SKM-1 (cell line): ENCODE data around the gene WASHC2A.
"Not testable (repeated sequence)": the region's sequence is repeated elsewhere in the genome, so short reads cannot be mapped to it uniquely, and the experiment has no call there.

Experiments
- DNase-seq: peaks from one replicate; lab custom pipeline; 2025; ENCODE audit not compliant: unreplicated experiment; lab: John Stamatoyannopoulos, UW

The WASHC2A gene

DNA sequence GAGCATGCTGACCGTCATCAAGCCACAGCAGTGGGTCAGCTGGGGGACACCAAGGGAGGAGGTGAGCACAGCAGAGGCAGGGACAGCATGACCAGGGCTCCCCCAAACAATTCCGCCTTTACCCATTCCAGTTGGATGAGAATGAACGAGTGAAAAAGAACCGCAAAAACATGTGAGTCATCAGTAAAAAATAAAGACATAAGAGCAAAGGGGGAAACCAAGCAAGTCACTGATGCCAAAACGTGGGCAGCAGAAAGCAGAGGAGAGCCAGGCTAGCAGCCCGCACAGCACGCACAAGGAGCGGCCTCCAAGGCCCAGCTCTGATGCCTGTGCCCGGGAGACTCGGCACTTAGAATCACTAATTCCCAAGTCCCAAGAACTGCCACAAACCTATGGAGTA is 7.8 kb upstream of the WASHC2A start:
- not testable (repeated sequence) for DNase-seq

DNA sequence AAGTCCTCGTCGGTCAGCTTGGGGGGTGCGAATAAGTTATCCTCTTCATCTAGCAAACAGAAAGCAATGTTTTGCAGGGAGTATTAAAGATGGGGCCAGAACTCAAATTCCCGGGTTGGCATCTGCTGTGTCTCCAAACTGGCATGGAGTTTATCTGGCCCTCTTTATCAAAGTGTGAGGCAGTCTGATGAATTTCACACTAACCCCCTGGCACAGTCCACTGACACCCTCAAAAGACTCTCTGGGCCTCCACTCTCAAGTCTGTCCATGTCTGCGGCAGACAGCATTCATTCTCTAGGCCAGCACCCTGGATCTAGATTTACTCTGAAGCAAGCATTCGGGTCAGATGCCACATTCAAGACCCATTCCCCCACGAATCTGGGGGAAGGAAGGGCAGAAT is 6.2 kb upstream of the WASHC2A start:
- DNase-seq = not testable (repeated sequence)

DNA sequence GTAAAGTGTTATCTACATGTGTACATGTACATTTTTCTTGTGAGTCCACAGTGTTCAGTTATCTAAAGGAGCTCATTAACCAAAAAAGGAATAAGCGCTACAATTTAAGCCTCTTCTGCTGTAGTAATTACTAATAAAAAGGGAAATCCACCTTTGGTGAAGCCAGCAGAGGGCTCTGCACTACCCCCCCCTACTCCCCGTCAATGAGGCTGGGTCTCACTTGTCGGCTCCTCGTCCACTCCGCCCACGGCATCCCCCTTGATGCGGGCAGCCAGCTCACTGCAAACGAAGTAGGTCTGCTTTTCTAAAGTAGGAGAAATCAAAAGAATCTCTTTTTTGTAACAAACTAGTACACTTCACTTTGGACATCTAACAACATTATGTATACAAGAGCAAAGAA is 4.7 kb upstream of the WASHC2A start:
- DNase-seq = no peak

DNA sequence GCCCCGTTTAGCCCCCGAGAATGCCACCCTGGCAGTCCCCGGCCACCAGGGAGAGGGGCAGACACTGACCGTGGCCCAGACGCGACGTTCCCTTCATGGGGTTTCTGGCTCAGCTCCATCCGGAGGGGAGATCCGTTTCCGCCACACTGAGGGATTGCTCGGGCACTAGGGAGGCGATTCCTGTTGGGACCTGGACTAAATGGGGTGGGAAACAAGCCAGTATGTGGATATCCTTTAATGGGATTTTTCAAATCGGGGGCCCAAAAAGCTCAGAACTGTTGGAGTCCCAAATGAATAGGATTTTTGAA is 552 bp downstream of the WASHC2A start:
- DNase-seq = not testable (repeated sequence)

DNA sequence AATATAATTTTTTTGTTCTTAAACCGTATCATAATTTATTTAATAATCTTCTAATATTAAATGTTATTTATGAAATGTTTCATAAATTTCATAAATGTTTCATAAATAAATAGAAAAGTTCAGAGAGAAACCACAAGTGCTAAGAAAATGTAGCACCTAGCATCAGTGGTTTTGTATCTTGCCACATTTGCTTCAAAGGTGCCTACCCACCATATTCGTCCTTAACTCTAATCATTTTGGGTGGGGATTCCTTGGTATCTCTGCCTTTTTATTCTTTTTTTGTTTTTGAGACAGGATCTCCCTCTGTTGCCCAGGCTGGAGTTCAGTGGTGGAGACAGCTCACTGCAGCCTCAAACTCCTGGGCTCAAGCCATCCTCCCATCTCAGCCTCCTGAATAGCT is 7.4 kb downstream of the WASHC2A start:
- not testable (repeated sequence) for DNase-seq

DNA sequence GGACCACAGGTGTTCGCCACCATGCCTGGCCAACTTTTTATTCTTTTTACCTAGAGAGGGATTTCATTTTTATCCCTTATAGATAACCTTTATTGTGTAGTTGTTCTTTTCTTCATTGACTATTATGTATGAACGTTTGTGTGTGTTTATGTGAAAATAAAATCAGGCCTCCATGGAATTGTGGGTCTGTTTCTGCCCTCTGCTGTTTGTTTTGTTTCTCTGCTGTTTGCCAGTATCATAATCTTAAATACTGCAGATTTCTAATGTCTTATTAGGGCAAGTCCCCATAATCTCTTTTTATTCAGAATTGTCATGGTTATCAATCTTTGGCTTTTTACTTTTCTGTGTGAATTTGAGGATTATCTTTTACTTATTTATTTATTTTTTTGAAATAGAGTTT is 7.8 kb downstream of the WASHC2A start:
- DNase-seq = not testable (repeated sequence)

DNA sequence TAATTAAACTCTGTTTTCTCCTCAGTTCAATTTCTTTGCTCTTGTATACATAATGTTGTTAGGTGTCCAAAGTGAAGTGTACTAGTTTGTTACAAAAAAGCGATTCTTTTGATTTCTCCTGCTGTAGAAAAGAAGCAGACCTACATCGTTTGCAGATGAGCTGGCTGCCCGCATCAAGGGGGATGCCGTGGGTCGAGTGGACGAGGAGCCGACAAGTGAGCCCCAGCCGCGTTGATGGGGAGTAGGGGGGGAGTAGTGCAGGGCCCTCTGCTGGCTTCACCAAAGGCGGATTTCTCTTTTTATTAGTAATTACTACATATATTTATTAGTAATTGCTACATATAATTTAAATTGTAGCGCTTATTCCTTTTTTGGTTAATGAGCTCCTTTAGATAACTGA is 23.6 kb downstream of the WASHC2A start:
- not testable (repeated sequence) for DNase-seq

DNA sequence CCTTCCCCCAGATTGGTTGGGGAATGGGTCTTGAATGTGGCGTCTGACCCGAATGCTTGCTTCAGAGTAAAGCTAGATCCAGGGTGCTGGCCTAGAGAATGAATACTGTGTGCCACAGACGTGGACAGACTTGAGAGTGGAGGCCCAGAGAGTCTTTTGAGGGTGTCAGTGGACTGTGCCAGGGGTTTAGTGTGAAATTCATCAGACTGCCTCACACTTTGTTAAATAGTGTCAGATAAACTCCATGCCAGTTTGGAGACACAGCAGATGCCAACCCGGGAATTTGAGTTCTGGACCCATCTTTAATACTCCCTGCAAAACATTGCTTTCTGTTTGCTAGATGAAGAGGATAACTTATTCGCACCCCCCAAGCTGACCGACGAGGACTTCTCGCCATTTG is 25.2 kb downstream of the WASHC2A start:
- not testable (repeated sequence) for DNase-seq

DNA sequence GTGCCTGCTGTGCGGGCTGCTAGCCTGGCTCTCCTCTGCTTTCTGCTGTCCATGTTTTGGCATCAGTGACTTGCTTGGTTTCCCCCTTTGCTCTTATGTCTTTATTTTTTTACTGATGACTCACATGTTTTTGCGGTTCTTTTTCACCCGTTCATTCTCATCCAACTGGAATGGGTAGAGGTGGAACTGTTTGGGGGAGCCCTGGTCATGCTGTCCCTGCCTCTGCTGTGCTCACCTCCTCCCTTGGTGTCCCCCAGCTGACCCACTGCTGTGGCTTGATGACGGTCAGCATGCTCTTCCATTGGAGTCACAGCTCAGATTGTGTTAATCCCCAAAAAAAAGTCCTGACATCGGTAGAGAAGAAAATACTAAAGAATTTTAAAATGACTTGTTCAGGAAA is 26.9 kb downstream of the WASHC2A start:
- not testable (repeated sequence) for DNase-seq

DNA sequence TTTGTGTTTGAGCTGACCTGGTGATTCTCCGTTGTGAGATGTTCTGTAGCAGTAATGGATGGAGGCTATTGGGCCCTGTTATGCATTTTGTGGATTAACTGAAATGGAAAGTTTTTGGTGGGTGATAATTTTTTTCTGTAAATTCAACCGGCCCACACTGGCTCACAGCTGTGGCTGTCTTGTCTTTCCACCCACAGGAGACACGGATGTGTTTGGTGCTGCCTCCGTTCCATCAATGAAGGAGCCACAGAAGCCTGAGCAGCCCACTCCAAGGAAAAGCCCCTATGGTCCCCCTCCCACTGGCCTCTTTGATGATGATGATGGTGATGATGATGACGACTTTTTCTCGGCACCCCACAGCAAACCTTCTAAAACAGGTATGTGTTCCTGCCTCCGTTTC is 27.6 kb downstream of the WASHC2A start:
- DNase-seq = not testable (repeated sequence)

DNA sequence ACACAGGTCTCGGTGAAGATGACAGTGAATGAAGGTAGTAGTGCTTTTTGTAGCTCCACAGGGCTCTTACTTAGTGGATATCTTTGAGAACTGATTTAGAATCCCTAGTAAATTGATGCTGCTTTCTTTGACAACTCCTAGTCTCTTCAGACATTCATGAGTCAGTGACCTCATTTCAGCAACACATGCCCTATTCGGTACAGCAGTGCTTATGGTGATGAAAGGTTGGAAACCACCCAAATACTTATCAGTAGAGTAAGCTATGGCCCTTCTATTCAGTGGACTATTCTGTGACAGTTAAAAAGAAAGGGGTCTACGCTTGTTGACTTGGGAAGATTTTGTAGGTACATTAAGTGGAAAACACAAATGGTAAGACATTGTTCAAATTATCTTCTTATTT is 29.0 kb downstream of the WASHC2A start:
- not testable (repeated sequence) for DNase-seq

DNA sequence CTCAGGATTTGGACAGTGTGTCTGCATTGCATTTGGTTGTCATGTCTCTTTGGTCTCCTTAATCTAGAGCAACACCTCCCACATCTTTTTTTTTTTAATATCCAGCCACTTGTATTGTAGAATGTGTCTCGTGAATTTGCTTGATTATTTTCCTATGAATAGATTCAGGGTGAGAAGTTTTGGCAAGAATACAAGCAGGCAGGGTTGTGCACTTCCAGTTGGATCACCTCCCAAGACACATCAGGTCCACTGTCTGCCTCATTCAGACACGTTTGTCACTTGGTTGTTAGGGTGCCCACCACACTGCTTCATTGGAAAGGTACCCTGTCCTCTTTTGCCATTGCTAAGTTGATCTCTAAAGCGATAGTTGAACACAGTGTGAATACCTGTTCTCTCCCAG is 30.9 kb downstream of the WASHC2A start:
- not testable (repeated sequence) for DNase-seq

DNA sequence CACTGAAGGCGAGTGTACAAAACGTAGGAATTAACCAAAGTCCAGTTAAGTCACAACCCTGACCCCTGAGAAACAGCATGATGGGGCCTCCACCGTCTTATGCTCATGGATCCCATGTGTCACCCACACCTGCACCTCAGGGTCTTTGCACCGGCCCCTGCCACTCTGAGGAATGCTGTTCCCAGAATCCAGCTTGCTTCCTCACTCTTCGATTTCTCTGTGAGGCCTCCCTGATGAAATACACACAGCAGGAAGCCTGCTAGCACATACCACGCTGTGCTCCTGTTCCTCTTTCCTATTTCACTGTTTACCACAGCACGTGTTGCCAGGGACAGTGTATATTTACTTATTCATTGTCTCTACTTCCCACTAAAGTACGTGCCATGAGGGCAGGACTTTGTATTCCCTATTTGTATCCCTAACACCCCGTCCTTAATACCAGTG is 33.4 kb downstream of the WASHC2A start:
- not testable (repeated sequence) for DNase-seq

DNA sequence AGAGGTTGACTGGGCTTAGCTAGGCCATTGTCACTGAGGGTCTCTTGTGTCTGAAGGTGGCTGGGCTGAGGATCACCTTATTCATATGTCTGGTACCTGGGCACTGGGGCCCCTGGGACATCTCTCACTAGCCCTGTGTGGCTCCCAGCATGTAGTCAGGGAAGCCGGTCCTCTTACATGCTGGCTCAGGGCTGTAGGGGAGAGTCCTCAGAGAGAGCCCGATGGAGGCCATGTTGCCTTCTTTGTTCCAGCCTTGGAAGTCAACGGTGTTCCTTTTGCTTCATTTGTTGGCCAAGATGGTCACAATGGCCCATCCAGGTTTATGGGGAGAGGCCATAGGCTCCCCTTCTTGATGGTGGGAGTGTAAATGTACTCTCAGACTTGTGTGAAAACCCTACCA is 34.0 kb downstream of the WASHC2A start:
- not testable (repeated sequence) for DNase-seq

DNA sequence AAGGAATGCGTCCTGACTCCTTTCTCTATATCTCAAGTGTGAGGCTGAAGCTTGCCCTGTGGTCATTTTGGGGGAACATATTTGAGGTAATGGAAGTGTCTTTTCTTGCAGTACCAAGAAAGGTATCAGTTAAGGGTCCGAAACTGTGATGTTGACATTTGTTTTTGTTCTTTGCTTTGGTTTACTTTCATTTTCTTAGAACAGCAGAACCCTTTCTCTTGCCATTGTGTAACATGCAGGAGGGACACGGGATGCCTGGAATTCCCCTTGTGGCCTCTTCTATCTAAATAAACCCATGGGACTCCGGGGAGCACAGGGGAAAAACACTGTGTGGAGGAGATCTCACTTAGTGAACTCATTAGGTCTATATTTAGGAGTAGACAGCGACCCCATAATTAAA is 34.5 kb downstream of the WASHC2A start:
- not testable (repeated sequence) for DNase-seq

DNA sequence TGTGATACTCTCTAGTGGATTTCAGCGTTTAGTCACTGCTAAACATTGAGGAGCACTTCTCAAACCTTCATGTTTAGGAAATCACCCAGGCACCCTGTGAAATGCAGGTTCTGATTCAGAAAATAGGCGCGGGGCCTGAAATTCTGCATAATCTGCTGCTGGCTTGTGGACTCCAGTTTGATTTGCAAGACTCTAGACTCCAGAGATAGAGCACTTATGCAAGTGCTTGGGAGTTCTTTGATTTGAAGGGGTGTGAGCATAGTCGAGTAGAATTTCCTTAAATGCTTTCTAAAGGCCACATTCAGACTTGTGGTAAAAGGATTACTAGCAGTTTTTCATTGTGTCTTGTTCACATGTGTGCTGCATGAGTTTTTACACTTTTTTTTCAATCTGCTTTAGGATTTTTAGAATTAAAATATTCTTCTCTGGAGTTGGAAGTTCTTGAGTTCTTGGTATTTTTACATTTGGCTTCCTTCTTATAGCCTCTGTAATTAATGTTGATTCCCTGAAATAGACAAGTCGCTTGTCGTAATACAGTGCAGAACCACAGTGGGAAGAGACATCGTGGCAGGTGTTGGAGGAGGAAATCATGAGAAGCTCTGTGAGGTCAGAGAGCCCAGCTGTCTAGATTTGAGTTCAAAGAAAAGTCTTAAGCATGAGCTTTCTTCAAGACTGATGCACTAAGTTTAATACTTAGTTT is 41.4 kb downstream of the WASHC2A start:
- DNase-seq = not testable (repeated sequence)

DNA sequence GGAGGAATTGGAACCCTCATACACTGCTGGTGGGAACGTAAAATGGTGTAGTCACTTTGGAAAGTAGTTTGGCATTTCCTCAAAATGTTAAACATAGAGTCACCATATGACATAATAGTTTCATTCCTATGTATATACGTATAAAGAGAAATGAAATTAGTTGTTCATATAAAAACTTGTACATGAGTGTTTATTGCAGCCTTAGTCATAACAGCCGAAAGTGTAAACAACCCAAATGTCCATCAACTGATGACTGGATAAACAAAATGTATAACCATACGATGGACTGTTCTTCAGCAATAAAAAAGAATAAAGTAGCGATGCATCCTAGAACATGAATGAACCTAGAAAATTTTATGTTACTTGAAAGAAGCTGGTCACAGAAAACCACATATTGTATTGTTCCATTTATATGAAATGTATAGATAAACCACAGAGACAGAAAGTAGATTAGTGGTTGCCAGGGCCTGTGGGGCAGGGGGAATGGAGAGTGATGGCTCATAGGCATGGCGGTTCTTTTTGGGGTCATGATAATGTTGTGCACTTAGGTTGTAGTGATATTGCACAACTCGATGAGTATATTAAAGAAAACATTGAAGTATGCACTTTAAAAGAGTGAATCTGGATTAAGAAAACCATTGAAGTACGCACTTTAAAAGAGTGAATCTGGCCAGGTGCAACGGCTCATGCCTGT is 44.8 kb downstream of the WASHC2A start:
- not testable (repeated sequence) for DNase-seq

DNA sequence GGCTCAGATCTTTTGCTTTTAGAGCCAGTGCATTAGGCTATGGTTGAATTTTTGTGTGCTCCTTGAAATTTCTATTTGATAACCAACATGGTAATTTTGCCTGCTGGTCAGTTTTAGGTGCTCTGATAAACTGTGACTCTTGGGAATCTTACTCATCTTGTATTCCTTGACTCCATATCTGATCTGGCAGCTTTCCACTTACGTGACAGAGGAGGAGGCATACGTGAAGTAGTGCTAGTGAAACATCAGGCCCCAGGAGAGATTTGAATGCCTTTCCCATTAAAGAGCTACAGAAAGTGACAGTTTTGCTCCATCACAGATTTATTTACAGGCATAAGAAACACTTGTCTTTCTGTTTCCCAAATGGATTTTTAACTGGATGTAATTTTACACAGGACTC is 59.0 kb downstream of the WASHC2A start:
- DNase-seq = not testable (repeated sequence)

DNA sequence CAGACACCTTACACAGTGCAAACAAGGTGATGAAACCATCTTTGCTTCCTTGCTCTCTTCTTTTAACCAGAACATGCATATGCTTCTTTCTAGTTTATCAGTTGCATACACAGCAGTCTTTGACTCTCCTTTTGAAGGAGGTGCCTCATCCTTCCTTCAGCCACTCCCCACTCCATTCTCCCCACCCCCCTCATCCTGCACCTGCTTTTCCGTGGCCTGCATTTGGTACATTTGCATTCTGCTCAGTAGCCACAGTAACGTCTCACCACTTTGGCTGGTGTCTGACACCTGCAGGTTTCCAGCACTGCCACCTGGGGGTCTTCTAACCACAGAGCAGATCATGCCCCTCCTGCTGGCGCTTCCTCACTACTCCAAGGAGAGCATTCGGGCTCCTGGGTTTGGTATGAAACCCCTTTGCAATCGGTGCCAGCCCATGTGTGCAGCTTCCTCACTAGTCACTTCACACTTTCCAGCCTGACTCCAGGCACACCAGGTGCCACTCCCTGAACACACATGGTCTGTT is 60.1 kb downstream of the WASHC2A start:
- DNase-seq = not testable (repeated sequence)

DNA sequence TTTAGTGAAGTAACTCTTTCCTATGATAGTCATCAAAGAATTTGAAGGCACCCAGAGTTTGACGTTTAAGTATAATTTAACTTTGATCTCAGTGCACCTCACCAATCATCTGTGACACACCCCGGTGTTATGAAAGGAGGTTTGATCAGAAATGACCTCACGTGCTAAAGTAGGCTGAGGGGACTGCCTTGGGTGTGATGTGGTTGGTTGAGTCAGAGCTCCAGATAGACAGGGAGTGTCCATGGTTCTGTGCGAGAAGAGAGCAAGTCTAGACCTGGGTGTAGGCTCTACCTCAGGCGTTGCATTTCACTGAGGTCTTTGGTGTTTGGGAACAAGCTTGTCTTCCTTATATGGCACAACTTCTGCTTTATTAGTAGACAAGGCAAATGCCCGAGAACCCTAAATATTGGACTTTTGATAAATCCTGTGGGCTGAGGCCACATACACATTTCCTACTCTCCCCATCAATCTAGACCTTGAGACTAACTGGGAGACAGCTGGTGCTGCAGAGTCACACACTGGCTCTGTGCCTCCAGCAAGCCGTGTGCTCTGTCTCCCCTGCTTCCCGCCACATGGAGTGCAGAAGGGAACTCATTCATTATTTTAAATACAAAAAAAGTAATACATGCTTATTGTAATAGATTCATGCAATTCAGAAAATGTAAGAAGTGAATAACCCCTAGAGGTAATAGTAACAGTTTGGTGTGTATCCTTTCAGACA is 63.7 kb downstream of the WASHC2A start:
- not testable (repeated sequence) for DNase-seq

DNA sequence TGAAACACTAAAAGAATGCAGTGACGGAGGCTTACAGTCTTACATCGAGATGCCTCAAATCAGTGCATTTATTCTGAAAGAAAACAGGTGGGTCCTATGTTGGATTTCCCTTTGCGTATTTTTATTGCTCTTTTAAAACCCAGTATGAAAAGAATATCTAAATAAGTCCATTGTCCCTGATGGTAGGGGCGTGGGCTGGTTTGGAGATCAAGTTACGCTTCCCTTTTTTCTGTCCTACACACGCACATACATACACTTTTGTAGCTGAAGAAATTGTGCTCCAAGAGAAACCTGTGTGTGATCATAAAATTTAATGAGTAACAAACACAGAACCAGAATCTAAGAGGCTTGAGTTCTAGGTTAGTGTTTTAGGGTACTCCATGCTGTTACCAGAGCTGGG is 64.6 kb downstream of the WASHC2A start:
- not testable (repeated sequence) for DNase-seq

DNA sequence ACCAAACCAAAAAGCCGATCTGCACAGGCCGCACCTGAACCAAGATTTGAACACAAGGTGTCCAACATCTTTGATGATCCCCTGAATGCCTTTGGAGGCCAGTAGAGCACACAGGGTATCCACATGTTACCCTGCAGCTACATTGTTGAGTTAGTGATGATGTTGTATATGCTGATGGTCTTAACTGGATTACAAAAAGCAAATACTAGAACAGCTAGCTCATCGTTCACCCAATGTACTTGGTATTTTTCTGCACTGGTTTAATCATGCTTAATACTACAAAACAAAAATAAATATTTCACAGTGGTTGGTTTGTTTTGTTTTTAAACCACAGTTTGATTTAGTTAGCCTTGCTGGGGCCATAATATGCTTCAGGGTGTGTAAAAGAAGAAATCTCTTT is 65.1 kb downstream of the WASHC2A start:
- not testable (repeated sequence) for DNase-seq
